GM18526 (cell line): Measurements from ENCODE around the gene PPP1R14B.

ENCODE experiments used
- POLR2A ChIP-seq: IDR thresholded peaks from 3 replicates; pipeline ENCODE4 v1.6.1; 2011; ENCODE audit not compliant: insufficient read length; ENCODE audit errors: extremely low read depth

PPP1R14B gene

GRCh38 chr11:64224891-64225607, 21.7 kb downstream of the PPP1R14B start:
- TF ChIP-seq POLR2A, result no peak

- TF ChIP-seq POLR2A, result peak; percentile 24
Measured at GRCh38 chr11:64224151-64224890, 22.4 kb downstream of the PPP1R14B start.

GRCh38 chr11:64223001-64223651, 23.6 kb downstream of the PPP1R14B start:
- no peak for TF ChIP-seq POLR2A

GRCh38 chr11:64222651-64223000, 24.1 kb downstream of the PPP1R14B start:
- TF ChIP-seq POLR2A, result no peak

- TF ChIP-seq POLR2A, result peak; percentile 3
Measured at GRCh38 chr11:64220798-64221197, 25.9 kb downstream of the PPP1R14B start.

GRCh38 chr11:64220271-64220670, 26.5 kb downstream of the PPP1R14B start:
- peak; percentile 5 for TF ChIP-seq POLR2A

- no peak for TF ChIP-seq POLR2A
Measured at GRCh38 chr11:64219755-64220154, 27.0 kb downstream of the PPP1R14B start.

GRCh38 chr11:64219354-64219684, 27.4 kb downstream of the PPP1R14B start:
- no peak for TF ChIP-seq POLR2A

- no peak for TF ChIP-seq POLR2A
Measured at GRCh38 chr11:64218628-64219353, 28.0 kb downstream of the PPP1R14B start.

GRCh38 chr11:64216879-64217278, 29.9 kb downstream of the PPP1R14B start:
- no peak for TF ChIP-seq POLR2A

- TF ChIP-seq POLR2A, result no peak
Measured at GRCh38 chr11:64211181-64211872, 35.4 kb downstream of the PPP1R14B start.

GRCh38 chr11:64210301-64211020, 36.3 kb downstream of the PPP1R14B start:
- TF ChIP-seq POLR2A, result no peak

GRCh38 chr11:64209563-64209843, 37.2 kb downstream of the PPP1R14B start:
- no peak for TF ChIP-seq POLR2A

GRCh38 chr11:64208796-64209562, 37.8 kb downstream of the PPP1R14B start:
- no peak for TF ChIP-seq POLR2A

- TF ChIP-seq POLR2A, result no peak
Measured at GRCh38 chr11:64208086-64208795, 38.5 kb downstream of the PPP1R14B start.
